Measurements from ENCODE around the gene ZSCAN9.

DNA sequence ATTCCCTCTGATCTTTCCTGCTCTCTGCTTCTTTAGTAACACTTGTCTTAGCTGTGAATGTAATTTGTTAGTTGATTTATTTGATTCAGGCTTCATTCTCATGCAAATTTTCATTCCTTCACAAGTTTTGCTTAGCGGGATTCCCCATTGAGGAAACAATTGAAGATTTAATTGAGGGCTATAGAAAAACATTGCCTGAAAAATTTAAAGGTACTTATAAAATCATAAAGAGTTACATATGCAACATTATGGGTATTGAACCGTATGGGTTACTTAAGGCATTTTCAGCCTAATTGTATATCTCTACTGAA is 11.9 kb upstream of the ZSCAN9 start:
- TF ChIP-seq, protein P1, sequence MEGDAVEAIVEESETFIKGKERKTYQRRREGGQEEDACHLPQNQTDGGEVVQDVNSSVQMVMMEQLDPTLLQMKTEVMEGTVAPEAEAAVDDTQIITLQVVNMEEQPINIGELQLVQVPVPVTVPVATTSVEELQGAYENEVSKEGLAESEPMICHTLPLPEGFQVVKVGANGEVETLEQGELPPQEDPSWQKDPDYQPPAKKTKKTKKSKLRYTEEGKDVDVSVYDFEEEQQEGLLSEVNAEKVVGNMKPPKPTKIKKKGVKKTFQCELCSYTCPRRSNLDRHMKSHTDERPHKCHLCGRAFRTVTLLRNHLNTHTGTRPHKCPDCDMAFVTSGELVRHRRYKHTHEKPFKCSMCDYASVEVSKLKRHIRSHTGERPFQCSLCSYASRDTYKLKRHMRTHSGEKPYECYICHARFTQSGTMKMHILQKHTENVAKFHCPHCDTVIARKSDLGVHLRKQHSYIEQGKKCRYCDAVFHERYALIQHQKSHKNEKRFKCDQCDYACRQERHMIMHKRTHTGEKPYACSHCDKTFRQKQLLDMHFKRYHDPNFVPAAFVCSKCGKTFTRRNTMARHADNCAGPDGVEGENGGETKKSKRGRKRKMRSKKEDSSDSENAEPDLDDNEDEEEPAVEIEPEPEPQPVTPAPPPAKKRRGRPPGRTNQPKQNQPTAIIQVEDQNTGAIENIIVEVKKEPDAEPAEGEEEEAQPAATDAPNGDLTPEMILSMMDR (IDR thresholded peaks at IDR 0.05) = no peak
- no peak for TF ChIP-seq POLR2A (IDR thresholded peaks at IDR 0.05)

All from testis (tissue), 2 donors.